Activated CD4-positive, alpha-beta T cell treated with anti-CD3 and anti-CD28 coated beads for 36 hours (primary cell): ENCODE data around the gene LILRB1. TPM values are rescaled to one million over a fixed set of nuclear protein-coding genes. Genes with fewer than 3 reads are reported as not detected.

Experiments
- microRNA-seq: library from miRNA; unstranded; fragments of <30 nt; microRNA quantifications from one replicate; pipeline ENCODE4 v1.2.0, GENCODE V29; 2021; ENCODE audit warnings: borderline replicate concordance
- total RNA-seq, 2 experiments: library from RNA; stranded (reverse); gene quantifications; one replicate each; pipeline ENCODE4 v1.2.3, GENCODE V29; 2021

Gene LILRB1
- total RNA-seq, 2 experiments from 2014 or later, result not detected

Small RNAs within 50 kb of the gene (microRNA-seq; reads per million reads assigned to microRNA genes)
- not detected for gene MIR8061

Other genes with a start within 250 kb of the LILRB1 start
- gene TTYH1, start 215.0 kb upstream of the LILRB1 start, total RNA-seq, result under 1 TPM; 0.19 to 0.59 TPM
- gene LENG8, start 181.3 kb upstream of the LILRB1 start, total RNA-seq, result 100 to 1,000 TPM; 156 to 221 TPM
- 1 to 10 TPM; 5.0 to 5.1 TPM for gene LENG9, start 166.7 kb upstream of the LILRB1 start, total RNA-seq
- gene CDC42EP5, start 157.2 kb upstream of the LILRB1 start, total RNA-seq, result under 1 TPM in 1 of 2 experiments, not detected in 1; 0.55 TPM
- 1 to 10 TPM; 3.7 to 5.1 TPM for gene LAIR2, start 127.7 kb upstream of the LILRB1 start, total RNA-seq
- gene LILRA2, start 56.7 kb upstream of the LILRB1 start, total RNA-seq, result not detected
- gene LILRA1, start 36.9 kb upstream of the LILRB1 start, total RNA-seq, result not detected
- gene LILRB4, start 32.5 kb downstream of the LILRB1 start, total RNA-seq, result not detected
- gene KIR3DL3, start 94.0 kb downstream of the LILRB1 start, total RNA-seq, result not detected
- gene KIR2DL3, start 108.0 kb downstream of the LILRB1 start, total RNA-seq, result not detected
- gene KIR2DL1, start 139.3 kb downstream of the LILRB1 start, total RNA-seq, result not detected
- not detected for gene KIR2DL4, start 173.1 kb downstream of the LILRB1 start, total RNA-seq
- not detected for gene KIR3DL1, start 186.0 kb downstream of the LILRB1 start, total RNA-seq
- under 1 TPM; 0.11 to 0.14 TPM for gene KIR2DS4, start 202.2 kb downstream of the LILRB1 start, total RNA-seq
- 1 to 10 TPM; 1.3 to 1.4 TPM for gene KIR3DL2, start 220.0 kb downstream of the LILRB1 start, total RNA-seq
- gene FCAR, start 243.8 kb downstream of the LILRB1 start, total RNA-seq, result not detected